Mucosa of descending colon (tissue), 3 donors: Measurements from ENCODE around the gene MYO1E. TPM values are rescaled to one million over a fixed set of nuclear protein-coding genes. Genes with fewer than 3 reads are reported as not detected.

Experiments
- ATAC-seq: fragments of 200-7000 bp; cut with Tn5 transposase; one replicate; pipeline ENCODE4 v1.9.1; 2020; ENCODE audit warnings: mild to moderate bottlenecking, moderate library complexity
- DNase-seq, 3 donors: peaks; one replicate each; pipeline ENCODE4 v3.0.0-alpha.2; 2020
- H3K36me3 ChIP-seq: fragments of 200-600 bp; one replicate; pipeline ENCODE4 v1.8.0; 2021; ENCODE audit warnings: low read depth, mild to moderate bottlenecking
- H3K4me1 ChIP-seq: fragments of 200-600 bp; one replicate; pipeline ENCODE4 v1.8.0; 2021; ENCODE audit warnings: low read depth, mild to moderate bottlenecking
- H3K4me3 ChIP-seq: fragments of 200-600 bp; one replicate; pipeline ENCODE4 v1.8.0; 2021; ENCODE audit warnings: mild to moderate bottlenecking
- H3K9me3 ChIP-seq: fragments of 200-600 bp; one replicate; pipeline ENCODE4 v1.8.0; 2021; ENCODE audit warnings: mild to moderate bottlenecking
- CTCF ChIP-seq: fragments of 200-600 bp; IDR thresholded peaks from one replicate; pipeline ENCODE4 v1.8.0; 2022; ENCODE audit warnings: antibody characterized with exemption, mild to moderate bottlenecking
- intact Hi-C, 2 donors: fragments of 100-400 bp; cut with DNase I in 1 of 2; cut with micrococcal nuclease in 1 of 2; formaldehyde crosslinking; loops; one replicate each; pipeline versions ENCODE4 v1.11.0 to v1.11.1; 2022; cut with DNase I, micrococcal nuclease
- total RNA-seq, 3 donors: library from RNA; stranded (reverse); fragmentation: NEBNext Ultra II Directional in 2 of 3; extraction: Animal tissue kit (Norgen Biotek cat#: 25700) in 2 of 3; gene quantifications; one replicate each; pipeline versions ENCODE4 v1.2.1 to v1.2.4, GENCODE V29; 2021 to 2023
- donor health status: DM: no; HTN: no; CAD: no; lungs with moderate emphysema.
- donor health status: DM: no; HTN: no; CAD: no.
- donor health status: DM: no; HTN: yes; CAD: no.

The MYO1E gene
- total RNA-seq, 3 donors from 2014 or later = 189 to 325 (median 283) TPM

GRCh38 chr15:59216911-59217310 is 155.8 kb downstream of the MYO1E start:
- no peak overlapping the region for H3K4me3 ChIP-seq
- ATAC-seq (no peak), DNase-seq (no peak)
- TF ChIP-seq CTCF = no peak
- H3K9me3 ChIP-seq = no peaks in the 10 kb centered on the region
- H3K36me3 ChIP-seq = no peaks in the 10 kb centered on the region
- intact Hi-C loops = no loop called here
- no peaks in the 10 kb centered on the region for H3K4me1 ChIP-seq

- peak; percentile 18 for ATAC-seq
- intact Hi-C loops = no loop called here
- no peak overlapping the region for H3K4me3 ChIP-seq
- H3K36me3 ChIP-seq = no peaks in the 10 kb centered on the region
- no peaks in the 10 kb centered on the region for H3K4me1 ChIP-seq
- TF ChIP-seq CTCF = no peak
- no peak for DNase-seq
- no peaks in the 10 kb centered on the region for H3K9me3 ChIP-seq
These were observed 162.5 kb downstream of the MYO1E start for GRCh38 chr15:59210186-59210585.

- Histone ChIP-seq H3K9me3 (no peaks in the 10 kb centered on the region), H3K4me3 (no peak overlapping the region), H3K4me1 (no peaks in the 10 kb centered on the region), H3K36me3 (no peaks in the 10 kb centered on the region)
- no peak for TF ChIP-seq CTCF
- intact Hi-C loops = no loop called here
- no peak for DNase-seq
- ATAC-seq = no peak
These were observed 163.9 kb downstream of the MYO1E start for GRCh38 chr15:59208613-59209249.

GRCh38 chr15:59206623-59207183 is 166.0 kb downstream of the MYO1E start, which contains the start of gene LDHAL6B:
Gene LDHAL6B, plus strand, starts transcription at chr15:59206843. Its CDS starts 98 bp downstream, at chr15:59206941.
- intact Hi-C loops = no loop called here
- no peak within 1 kb of the TSS for H3K4me3 ChIP-seq
- H3K9me3 ChIP-seq = no peaks in the 10 kb centered on the region
- no peak for DNase-seq
- no peak for ATAC-seq
- no peak for TF ChIP-seq CTCF
- H3K4me1 ChIP-seq = no peaks in the 10 kb centered on the region
- no peaks in the 10 kb centered on the region for H3K36me3 ChIP-seq

GRCh38 chr15:59205839-59206622 is 166.6 kb downstream of the MYO1E start:
- Histone ChIP-seq H3K4me3 (no peak overlapping the region), H3K4me1 (no peaks in the 10 kb centered on the region), H3K36me3 (no peaks in the 10 kb centered on the region), H3K9me3 (no peaks in the 10 kb centered on the region)
- ATAC-seq = no peak
- no peak for TF ChIP-seq CTCF
- intact Hi-C loops = no loop called here
- no peak for DNase-seq
